ENCODE data around the gene CAMK4. TPM values are rescaled to one million over a fixed set of nuclear protein-coding genes. Genes with fewer than 3 reads are reported as not detected.

CAMK4 gene
- total RNA-seq, 1 donor from 2014 or later = 3.8 TPM

- Histone ChIP-seq H3K9me3 (ENCODE audit: insufficient read depth, low read depth, low read length) (no peaks in the 10 kb centered on the region), H4K20me1 (ENCODE audit: insufficient read depth, low read length) (no peaks in the 10 kb centered on the region), H3K79me2 (ENCODE audit: insufficient read depth, low read length) (no peaks in the 10 kb centered on the region), H3K36me3 (ENCODE audit: insufficient read depth, low read length) (no peaks in the 10 kb centered on the region), H2AFZ (ENCODE audit: low read depth, low read length) (no peak overlapping the region), H3K27ac (ENCODE audit: low read depth, low read length) (no peak overlapping the region), H3K4me1 (ENCODE audit: insufficient read depth, low read length) (no peaks in the 10 kb centered on the region), H3K27me3 (ENCODE audit: insufficient read depth, low read length) (no peaks in the 10 kb centered on the region), H3K9ac (ENCODE audit: low read length) (no peak overlapping the region), H3K4me3 (ENCODE audit: insufficient read depth, low read depth, low read length) (no peak overlapping the region), H3K4me2 (ENCODE audit: low read length) (no peak overlapping the region)
- no peaks in the 10 kb centered on the region for H3K36me3 Mint-ChIP-seq (ENCODE audit: low read depth, unreplicated experiment)
- no peak overlapping the region for H3K27ac Mint-ChIP-seq (ENCODE audit: unreplicated experiment)
- H3K27me3 Mint-ChIP-seq (ENCODE audit: low read depth, unreplicated experiment) = peaks cover 2% of the 10 kb centered on the region
- no peak overlapping the region for H3K4me3 Mint-ChIP-seq (ENCODE audit: unreplicated experiment)
- H3K4me1 Mint-ChIP-seq (ENCODE audit: low read depth, unreplicated experiment) = peaks cover 7% of the 10 kb centered on the region
- TF ChIP-seq, protein P1, sequence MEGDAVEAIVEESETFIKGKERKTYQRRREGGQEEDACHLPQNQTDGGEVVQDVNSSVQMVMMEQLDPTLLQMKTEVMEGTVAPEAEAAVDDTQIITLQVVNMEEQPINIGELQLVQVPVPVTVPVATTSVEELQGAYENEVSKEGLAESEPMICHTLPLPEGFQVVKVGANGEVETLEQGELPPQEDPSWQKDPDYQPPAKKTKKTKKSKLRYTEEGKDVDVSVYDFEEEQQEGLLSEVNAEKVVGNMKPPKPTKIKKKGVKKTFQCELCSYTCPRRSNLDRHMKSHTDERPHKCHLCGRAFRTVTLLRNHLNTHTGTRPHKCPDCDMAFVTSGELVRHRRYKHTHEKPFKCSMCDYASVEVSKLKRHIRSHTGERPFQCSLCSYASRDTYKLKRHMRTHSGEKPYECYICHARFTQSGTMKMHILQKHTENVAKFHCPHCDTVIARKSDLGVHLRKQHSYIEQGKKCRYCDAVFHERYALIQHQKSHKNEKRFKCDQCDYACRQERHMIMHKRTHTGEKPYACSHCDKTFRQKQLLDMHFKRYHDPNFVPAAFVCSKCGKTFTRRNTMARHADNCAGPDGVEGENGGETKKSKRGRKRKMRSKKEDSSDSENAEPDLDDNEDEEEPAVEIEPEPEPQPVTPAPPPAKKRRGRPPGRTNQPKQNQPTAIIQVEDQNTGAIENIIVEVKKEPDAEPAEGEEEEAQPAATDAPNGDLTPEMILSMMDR (IDR thresholded peaks at IDR 0.05; ENCODE audit: insufficient read depth, low read depth, low read length) = no peak
- TF ChIP-seq EZH2 (IDR thresholded peaks at IDR 0.05; ENCODE audit: insufficient read depth, low read length) = no peak
- DNase-seq (ENCODE audit: low read depth) (no peak), FAIRE-seq (no peak)
- peaks cover 2% of the 10 kb centered on the region for H3K9me3 Mint-ChIP-seq (ENCODE audit: unreplicated experiment)
Measured at GRCh38 chr5:111535879-111536549, 311.8 kb downstream of the CAMK4 start.

DNA sequence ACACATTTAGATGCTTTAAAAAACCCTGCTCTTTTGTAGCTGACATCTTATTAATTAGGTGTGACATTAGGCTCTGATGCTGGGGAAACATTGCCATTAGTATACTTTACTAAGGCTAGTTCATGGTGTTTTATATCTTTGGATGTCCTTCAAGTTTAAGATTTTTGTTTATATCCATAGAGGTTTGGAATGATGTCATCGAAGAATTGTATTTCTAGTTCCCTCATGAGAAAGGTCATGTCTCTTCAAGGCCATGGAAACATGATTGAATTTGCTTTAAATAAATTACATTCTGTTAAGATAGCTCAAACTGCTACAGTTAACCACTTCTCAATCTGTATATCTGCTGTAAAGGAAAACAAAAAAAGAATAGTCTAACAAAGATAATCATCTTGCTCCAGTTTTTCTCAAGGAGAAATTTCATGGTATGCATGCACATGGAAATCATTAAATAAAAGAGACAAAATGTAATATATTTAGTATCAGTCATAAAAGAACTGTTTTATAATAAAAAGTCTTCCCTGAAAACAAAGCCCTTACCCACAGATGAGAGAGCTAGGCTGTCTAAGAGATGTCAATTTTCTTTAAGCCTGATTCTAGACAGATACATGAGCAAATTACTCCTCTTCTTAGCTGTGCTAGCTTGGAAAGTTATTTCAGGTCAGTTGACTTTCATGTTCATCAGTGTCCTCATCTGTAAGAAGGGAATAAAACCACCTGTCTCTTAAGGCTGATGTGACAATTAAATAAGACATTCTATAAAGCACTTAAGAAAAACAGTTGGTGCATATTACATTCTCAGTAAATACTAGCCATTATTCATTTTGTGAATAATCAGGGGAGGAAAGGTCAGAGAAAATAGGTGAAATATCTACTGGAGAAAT lies 313.2 kb downstream of the CAMK4 start:
- no peaks in the 10 kb centered on the region for H3K36me3 Mint-ChIP-seq (ENCODE audit: low read depth, unreplicated experiment)
- DNase-seq (ENCODE audit: low read depth) = no peak
- H3K27ac Mint-ChIP-seq (ENCODE audit: unreplicated experiment) = no peak overlapping the region

More for the DNA sequence above, 313.2 kb downstream of the CAMK4 start:
- Mint-ChIP-seq H3K4me1 (ENCODE audit: low read depth, unreplicated experiment) (peaks cover 6% of the 10 kb centered on the region), H3K27me3 (ENCODE audit: low read depth, unreplicated experiment) (peaks cover 2% of the 10 kb centered on the region), H3K9me3 (ENCODE audit: unreplicated experiment) (peaks cover 2% of the 10 kb centered on the region), H3K4me3 (ENCODE audit: unreplicated experiment) (no peak overlapping the region)
- H4K20me1 ChIP-seq (ENCODE audit: insufficient read depth, low read length) = no peaks in the 10 kb centered on the region
- H2AFZ ChIP-seq (ENCODE audit: low read depth, low read length) = no peak overlapping the region
- H3K9me3 ChIP-seq (ENCODE audit: insufficient read depth, low read depth, low read length) = no peaks in the 10 kb centered on the region
- H3K27me3 ChIP-seq (ENCODE audit: insufficient read depth, low read length) = no peaks in the 10 kb centered on the region
- H3K4me3 ChIP-seq (ENCODE audit: insufficient read depth, low read depth, low read length) = no peak overlapping the region
- peak; percentile 55 for FAIRE-seq
- H3K79me2 ChIP-seq (ENCODE audit: insufficient read depth, low read length) = no peaks in the 10 kb centered on the region
- H3K4me1 ChIP-seq (ENCODE audit: insufficient read depth, low read length) = no peaks in the 10 kb centered on the region
- H3K4me2 ChIP-seq (ENCODE audit: low read length) = no peak overlapping the region
- H3K36me3 ChIP-seq (ENCODE audit: insufficient read depth, low read length) = no peaks in the 10 kb centered on the region
- no peak overlapping the region for H3K27ac ChIP-seq (ENCODE audit: low read depth, low read length)
- TF ChIP-seq EZH2 (IDR thresholded peaks at IDR 0.05; ENCODE audit: insufficient read depth, low read length) = no peak
- TF ChIP-seq, protein P1 (IDR thresholded peaks at IDR 0.05; ENCODE audit: insufficient read depth, low read depth, low read length) = no peak
- H3K9ac ChIP-seq (ENCODE audit: low read length) = no peak overlapping the region

Other genes starting within 250 kb of the CAMK4 start
- gene TSLP, start 152.7 kb upstream of the CAMK4 start, total RNA-seq = 0.14 and 0.43 TPM in 2 replicates
- 30.8 and 33.4 TPM in 2 replicates for gene WDR36, start 132.0 kb upstream of the CAMK4 start, total RNA-seq